Activated CD4-positive, alpha-beta T cell treated with anti-CD3 and anti-CD28 coated beads, Interleukin-2, amount 10 ng/mL, durations not matched to agents 7 days and 5 days (primary cell): Measurements from ENCODE around the gene PAQR4. TPM values are rescaled to one million over a fixed set of nuclear protein-coding genes. Genes with fewer than 3 reads are reported as not detected.

Source experiments
- CTCF ChIA-PET: fragments of 350-600 bp; sonication (Branson Sonifier 250); formaldehyde crosslinking; loops from one replicate; lab custom pipeline; 2021; ENCODE audit warnings: antibody characterized with exemption; lab: Charles Lee
- POLR2A ChIA-PET: fragments of 350-600 bp; sonication (Branson Sonifier 250); formaldehyde crosslinking; loops from one replicate; lab custom pipeline; 2021; ENCODE audit warnings: antibody characterized with exemption; lab: Charles Lee
- DNase-seq: peaks from one replicate; pipeline ENCODE4 v3.0.0-alpha.2; 2020
- H3K27ac Mint-ChIP-seq: one replicate; pipeline ENCODE4 v1.8.0; 2021; ENCODE audit warnings: mild to moderate bottlenecking, moderate library complexity, mixed read lengths
- H3K27me3 Mint-ChIP-seq: one replicate; pipeline ENCODE4 v1.8.0; 2021; ENCODE audit warnings: mixed read lengths
- H3K36me3 Mint-ChIP-seq: one replicate; pipeline ENCODE4 v1.8.0; 2021; ENCODE audit warnings: low read depth, mixed read lengths
- H3K4me1 Mint-ChIP-seq: one replicate; pipeline ENCODE4 v1.8.0; 2021; ENCODE audit warnings: mixed read lengths
- H3K4me3 Mint-ChIP-seq: one replicate; pipeline ENCODE4 v1.8.0; 2021; ENCODE audit warnings: mild to moderate bottlenecking, moderate library complexity, mixed read lengths
- H3K9me3 Mint-ChIP-seq: one replicate; pipeline ENCODE4 v1.8.0; 2021; ENCODE audit warnings: mixed read lengths
- total RNA-seq, 2 experiments: library from RNA; stranded (reverse); gene quantifications; one replicate each; pipeline ENCODE4 v1.2.3, GENCODE V29; 2021

PAQR4 gene
- total RNA-seq, 2 experiments from 2014 or later = 49.7 to 50.9 TPM

DNA sequence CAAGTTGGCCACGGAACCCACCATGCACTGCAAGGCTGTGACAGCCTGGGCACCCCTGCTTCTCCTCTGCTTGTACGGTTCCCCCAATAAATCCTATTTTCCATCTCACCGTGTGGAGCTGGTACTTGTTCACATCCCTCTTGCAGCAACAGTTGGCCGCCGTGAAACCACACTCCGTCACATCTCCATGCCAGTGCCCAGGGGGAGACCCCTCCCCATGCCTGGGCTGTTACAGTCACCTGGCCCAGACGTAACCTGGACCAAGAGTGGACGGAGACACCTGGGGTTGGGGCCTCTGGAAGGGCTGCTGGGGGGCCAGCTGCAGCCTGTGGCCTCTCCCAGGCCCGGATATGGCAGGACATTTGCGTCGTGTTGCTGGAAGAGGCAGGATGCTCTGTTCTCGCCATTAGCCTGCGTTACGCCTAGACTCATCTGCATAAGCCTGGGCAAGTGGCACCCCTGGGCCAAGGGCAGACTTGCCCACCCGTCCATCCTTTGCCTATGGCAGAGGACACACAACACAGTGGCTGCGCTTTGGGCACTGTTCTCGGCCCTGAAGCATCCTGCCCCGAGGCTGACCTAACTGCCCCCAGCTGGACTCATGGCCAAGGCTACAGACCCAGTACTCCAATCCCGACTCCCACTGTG, 19.3 kb upstream of the PAQR4 start:
- Mint-ChIP-seq H3K27me3 (no peaks in the 10 kb centered on the region), H3K36me3 (peaks cover 4% of the 10 kb centered on the region), H3K9me3 (no peaks in the 10 kb centered on the region), H3K27ac (no peak overlapping the region), H3K4me3 (no peak overlapping the region), H3K4me1 (no peaks in the 10 kb centered on the region)
- ChIA-PET POLR2A (no interaction called here), CTCF (interaction anchor here (1.4 kb wide), 1 partner anchor 13 kb away, joined by 4 read pairs; no protein-coding TSS in a partner anchor)
- DNase-seq = no peak

DNA sequence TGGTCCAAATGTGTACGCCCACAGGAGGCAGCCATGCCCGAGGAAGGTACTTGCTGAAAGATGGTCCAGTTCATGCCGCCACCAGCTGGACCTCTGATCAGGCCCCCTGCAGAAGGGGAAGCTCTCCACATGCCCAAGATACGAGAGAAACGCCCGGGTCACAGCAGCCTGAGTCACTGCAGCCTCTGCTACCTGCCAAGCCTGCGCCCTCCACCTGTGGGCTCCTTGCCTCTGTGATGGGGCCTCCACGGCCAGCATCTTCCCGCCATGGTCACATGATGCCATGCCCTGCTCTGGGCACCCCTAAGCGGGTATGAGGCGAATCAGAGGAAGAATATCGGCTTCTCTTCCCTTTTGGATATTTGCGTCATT, 18.8 kb upstream of the PAQR4 start:
- DNase-seq = no peak
- H3K27ac Mint-ChIP-seq = no peak overlapping the region
- CTCF ChIA-PET = interaction anchor here (1.4 to 1.6 kb wide), 2 partner anchors 12 to 23 kb away, joined by 3 to 4 read pairs; no protein-coding TSS in a partner anchor

DNA sequence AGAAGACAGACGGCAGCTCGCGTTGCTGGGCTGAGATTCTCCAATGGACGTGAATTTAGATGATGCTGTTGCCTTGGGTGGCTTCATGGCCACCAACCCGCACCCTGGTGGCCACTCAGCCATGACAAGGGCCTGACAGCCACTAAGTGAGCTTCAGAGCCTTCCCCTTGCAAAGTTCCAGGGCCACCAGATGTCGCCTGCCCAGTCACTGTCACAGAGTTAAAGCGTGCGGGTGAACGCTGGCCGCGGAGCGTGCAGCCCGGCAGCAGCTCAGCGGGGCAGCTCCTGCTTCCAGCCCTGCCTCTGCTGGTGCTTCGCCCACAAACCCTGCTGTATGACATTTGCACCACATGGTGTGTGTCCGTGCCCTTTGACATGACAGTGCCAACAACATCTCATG, 18.4 kb upstream of the PAQR4 start:
- Mint-ChIP-seq H3K4me1 (no peaks in the 10 kb centered on the region), H3K27ac (no peak overlapping the region), H3K9me3 (no peaks in the 10 kb centered on the region), H3K4me3 (no peak overlapping the region), H3K36me3 (peaks cover 4% of the 10 kb centered on the region), H3K27me3 (no peaks in the 10 kb centered on the region)
- no peak for DNase-seq
- ChIA-PET POLR2A (no interaction called here), CTCF (interaction anchor here (1.1 to 1.6 kb wide), 2 partner anchors 24 to 59 kb away, joined by 3 read pairs; no protein-coding TSS in a partner anchor)

More for the DNA sequence above, 18.8 kb upstream of the PAQR4 start:
- Mint-ChIP-seq H3K36me3 (peaks cover 4% of the 10 kb centered on the region), H3K4me1 (no peaks in the 10 kb centered on the region), H3K9me3 (no peaks in the 10 kb centered on the region), H3K4me3 (no peak overlapping the region), H3K27me3 (no peaks in the 10 kb centered on the region)
- POLR2A ChIA-PET = no interaction called here

DNA sequence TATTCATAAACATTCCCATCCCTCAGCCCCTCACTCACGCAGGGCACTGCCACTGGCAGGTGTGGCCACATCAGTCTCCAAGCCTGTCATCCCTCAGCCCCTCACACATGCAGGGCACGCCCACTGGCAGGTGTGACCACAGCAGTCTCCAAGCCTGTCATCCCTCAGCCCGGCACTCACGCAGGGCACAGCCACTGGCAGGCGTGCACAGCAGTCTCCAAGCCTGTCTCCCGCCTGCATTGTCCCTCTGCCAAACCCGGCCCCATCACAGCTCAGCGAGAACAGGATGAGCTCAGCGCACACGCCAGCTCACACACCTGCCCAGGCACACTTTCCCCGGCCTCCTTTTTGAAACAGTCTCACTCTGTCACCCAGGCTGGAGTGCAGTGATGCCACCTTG, 16.5 kb upstream of the PAQR4 start:
- Mint-ChIP-seq H3K9me3 (no peaks in the 10 kb centered on the region), H3K27me3 (no peaks in the 10 kb centered on the region), H3K4me3 (no peak overlapping the region), H3K4me1 (no peaks in the 10 kb centered on the region), H3K27ac (no peak overlapping the region), H3K36me3 (peaks cover 1% of the 10 kb centered on the region)
- ChIA-PET POLR2A (no interaction called here), CTCF (interaction anchor here (1.4 kb wide), 1 partner anchor 26 kb away, joined by 3 read pairs; no protein-coding TSS in a partner anchor)
- no peak for DNase-seq

DNA sequence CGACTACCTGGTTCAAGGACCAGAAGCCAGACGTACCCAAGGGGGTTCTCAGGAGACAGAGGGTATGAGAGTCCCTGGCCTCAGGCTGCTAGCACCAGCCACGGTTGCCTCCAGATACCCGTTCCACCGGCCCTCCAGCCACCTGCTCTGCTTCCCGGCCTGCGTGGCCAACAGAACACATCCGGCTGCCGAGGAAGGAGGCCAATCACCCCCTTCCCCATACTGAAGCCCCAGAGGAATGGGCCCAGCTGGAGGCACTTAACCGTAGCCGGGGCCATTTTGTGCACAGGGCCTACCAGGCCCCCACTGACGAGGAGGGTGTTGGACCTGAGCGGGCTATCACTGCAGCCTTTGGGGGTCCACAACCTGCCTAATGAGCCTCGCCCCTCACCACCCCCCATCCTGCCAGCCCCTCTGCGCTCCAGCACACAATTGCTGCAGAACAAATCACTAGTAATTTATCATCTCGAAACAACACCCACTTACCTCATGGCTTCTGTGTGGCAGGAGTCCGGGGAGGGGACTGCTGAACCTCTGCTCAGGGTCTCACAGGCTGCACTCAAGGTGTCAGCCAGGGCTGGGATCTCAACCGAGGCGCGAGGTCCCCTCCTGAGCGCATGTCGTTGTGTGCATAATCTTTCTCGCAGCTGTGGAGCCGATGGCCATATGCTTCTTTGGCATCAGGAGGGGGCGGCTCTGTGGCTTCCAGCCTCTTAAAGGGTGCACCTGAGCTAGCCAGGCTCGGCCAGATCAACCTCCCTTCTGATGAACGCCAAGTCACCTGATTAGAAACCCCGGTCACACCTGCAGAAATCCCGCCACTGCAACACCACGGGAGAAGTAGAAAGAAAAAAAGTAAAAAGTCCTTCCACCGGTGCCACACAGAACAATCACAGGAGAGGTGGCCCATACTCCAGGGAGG, 15.2 kb upstream of the PAQR4 start:
- Mint-ChIP-seq H3K9me3 (no peaks in the 10 kb centered on the region), H3K4me1 (no peaks in the 10 kb centered on the region), H3K27ac (no peak overlapping the region), H3K36me3 (peaks cover 1% of the 10 kb centered on the region), H3K27me3 (no peaks in the 10 kb centered on the region), H3K4me3 (no peak overlapping the region)
- ChIA-PET CTCF (no interaction called here), POLR2A (no interaction called here)
- DNase-seq = no peak

DNA sequence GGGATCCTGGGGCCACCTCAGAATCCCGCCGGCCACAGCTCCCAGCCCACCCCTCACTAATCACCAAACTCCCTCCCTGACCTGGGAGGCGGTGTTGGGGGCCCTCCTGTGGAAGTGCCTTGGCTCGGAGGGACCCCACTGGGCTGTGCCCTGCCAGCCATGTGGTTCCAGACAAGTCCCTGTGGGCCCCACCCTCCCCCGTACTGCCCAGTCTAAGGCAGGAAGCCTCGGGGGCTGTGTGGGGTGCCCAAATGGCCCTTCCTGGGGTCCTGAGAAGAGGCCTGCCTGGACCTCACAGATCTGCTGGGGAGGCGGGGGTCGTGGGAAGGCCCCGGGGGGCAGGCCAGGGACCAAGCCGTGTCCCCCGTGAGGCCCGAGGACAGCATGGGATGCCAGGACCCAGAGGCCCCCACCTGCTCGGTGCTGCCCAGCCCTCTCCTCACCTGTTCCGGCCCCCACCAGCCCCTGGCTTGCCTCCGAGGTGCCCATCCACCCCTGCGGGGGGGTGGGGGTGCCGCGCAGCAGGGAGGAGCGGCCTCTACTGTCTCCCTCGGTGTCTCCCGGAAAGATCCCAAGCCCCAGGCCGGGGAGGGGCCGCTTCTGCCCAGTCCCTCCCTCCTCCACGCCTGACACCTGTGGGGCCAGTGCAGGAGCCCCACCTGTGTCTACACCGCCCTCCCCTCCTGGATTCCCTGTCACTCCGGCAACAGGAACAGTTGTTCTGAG, 14.3 kb upstream of the PAQR4 start:
- no peak overlapping the region for H3K27ac Mint-ChIP-seq
- no peaks in the 10 kb centered on the region for H3K36me3 Mint-ChIP-seq
- no peaks in the 10 kb centered on the region for H3K4me1 Mint-ChIP-seq
- POLR2A ChIA-PET = no interaction called here
- no peaks in the 10 kb centered on the region for H3K27me3 Mint-ChIP-seq
- no peak for DNase-seq
- no peak overlapping the region for H3K4me3 Mint-ChIP-seq
- CTCF ChIA-PET = no interaction called here
- no peaks in the 10 kb centered on the region for H3K9me3 Mint-ChIP-seq

DNA sequence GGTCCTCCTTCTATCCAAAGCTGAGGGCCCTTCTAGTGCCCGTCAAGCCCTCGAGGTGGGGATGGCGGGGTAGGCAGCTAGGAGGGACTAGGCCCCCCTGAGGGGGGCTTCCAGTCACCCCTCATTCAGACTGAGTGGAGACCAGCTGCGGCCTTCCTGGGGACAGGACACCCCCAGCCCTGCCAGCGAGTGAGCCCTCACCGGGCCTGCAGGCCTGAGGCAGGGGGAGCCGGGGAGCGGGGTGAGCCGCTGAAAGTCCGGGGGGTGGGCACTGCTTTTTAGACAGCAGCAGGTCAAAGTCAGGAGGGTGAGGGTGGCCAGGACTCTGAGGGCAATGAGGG, 13.7 kb upstream of the PAQR4 start:
- Mint-ChIP-seq H3K4me3 (no peak overlapping the region), H3K9me3 (no peaks in the 10 kb centered on the region), H3K36me3 (no peaks in the 10 kb centered on the region), H3K4me1 (no peaks in the 10 kb centered on the region), H3K27ac (no peak overlapping the region), H3K27me3 (no peaks in the 10 kb centered on the region)
- ChIA-PET CTCF (no interaction called here), POLR2A (no interaction called here)
- no peak for DNase-seq

DNA sequence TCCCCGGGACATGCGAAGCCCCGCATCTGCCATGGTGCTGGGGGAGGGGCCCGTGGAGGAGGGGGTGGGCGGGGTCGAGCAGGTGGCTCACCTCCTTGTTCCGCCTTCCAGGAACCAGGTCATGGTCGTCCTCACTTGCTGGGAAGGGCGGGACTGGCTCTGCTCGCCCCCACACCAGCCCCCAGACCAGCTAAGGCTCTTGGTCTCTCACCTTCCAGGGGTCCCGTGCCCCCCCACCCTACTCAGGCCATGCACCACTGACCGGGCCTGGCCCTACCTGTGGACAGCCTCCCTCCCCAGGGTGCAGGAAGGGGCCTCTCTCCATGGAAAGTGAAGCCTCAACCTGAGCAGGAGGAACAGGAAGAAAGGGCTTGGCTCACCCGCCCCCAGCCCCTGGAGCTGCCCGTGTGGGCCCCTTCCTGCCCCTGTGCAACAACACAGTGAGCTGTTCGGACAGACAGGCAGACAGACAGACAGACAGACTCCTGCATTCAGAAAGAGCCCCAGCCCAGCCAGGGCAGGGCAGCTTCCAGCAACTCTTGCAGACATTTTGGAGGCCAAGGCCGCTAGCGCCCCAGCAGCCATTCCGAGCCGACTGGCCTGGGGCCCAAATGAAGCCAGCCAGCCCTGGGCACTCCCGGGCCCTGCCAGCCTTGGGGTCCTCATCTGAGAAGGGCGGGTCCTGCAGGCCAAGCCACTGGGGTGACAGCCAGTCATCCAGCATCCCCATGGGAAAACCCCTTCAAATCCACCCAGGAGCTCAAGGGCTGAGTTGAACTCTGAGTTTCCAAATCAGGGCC, 13.2 kb upstream of the PAQR4 start:
- H3K27me3 Mint-ChIP-seq = no peaks in the 10 kb centered on the region
- H3K4me3 Mint-ChIP-seq = no peak overlapping the region
- ChIA-PET CTCF (no interaction called here), POLR2A (no interaction called here)
- H3K36me3 Mint-ChIP-seq = no peaks in the 10 kb centered on the region
- no peaks in the 10 kb centered on the region for H3K9me3 Mint-ChIP-seq
- DNase-seq = no peak
- H3K4me1 Mint-ChIP-seq = no peaks in the 10 kb centered on the region
- H3K27ac Mint-ChIP-seq = peak overlapping the region; percentile 46

DNA sequence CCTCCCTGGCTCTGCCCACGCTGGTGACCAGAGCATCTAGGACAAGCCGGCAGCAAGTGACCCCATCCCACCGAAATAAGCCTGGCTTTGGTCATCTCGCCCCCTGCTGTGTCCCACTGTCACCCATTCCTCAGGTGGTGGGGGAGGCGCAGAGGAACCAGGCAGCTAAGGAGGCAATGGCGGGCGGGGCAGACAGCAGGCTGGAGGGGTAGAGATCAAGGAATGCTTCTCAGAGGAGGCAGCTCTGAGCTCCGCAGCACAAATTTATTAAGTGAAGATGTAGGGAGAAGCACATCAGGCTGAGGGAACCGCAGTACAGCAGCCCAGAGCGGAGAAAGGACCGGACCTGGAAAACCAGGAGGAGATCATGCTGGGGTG, 12.6 kb upstream of the PAQR4 start:
- H3K27ac Mint-ChIP-seq = no peak overlapping the region
- no peaks in the 10 kb centered on the region for H3K36me3 Mint-ChIP-seq
- ChIA-PET CTCF (no interaction called here), POLR2A (no interaction called here)
- no peak for DNase-seq
- no peaks in the 10 kb centered on the region for H3K27me3 Mint-ChIP-seq
- peaks cover under 1% of the 10 kb centered on the region for H3K4me1 Mint-ChIP-seq
- no peaks in the 10 kb centered on the region for H3K9me3 Mint-ChIP-seq
- no peak overlapping the region for H3K4me3 Mint-ChIP-seq

DNA sequence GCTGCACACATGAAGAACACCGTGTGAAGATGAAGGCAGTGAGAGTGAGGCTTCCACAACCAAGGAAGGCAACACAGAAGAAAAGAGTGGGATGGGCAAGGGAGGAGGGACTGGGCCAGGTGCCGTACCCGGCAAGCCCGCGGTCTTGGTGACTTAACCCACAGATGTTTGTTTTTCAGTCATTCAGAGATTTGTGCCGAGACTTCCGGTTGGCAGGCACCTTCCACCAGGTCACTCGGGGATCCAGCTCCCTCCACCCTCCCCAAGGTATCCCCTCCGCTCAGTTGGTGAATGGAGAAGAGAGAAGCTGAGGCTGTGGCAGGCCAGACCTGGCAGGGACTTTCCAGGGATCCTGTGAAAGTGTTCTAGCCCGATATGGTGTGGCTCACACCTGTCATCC, 9.9 kb upstream of the PAQR4 start:
- POLR2A ChIA-PET = no interaction called here
- CTCF ChIA-PET = interaction anchor here (0.6 to 1.4 kb wide), 4 partner anchors 22 to 184 kb away, joined by 3 read pairs; partner anchors contain the start of gene FLYWCH2
- peaks cover 11% of the 10 kb centered on the region for H3K4me1 Mint-ChIP-seq
- no peak overlapping the region for H3K27ac Mint-ChIP-seq
- H3K27me3 Mint-ChIP-seq = peaks cover 16% of the 10 kb centered on the region
- no peaks in the 10 kb centered on the region for H3K36me3 Mint-ChIP-seq
- no peaks in the 10 kb centered on the region for H3K9me3 Mint-ChIP-seq
- no peak overlapping the region for H3K4me3 Mint-ChIP-seq
- no peak for DNase-seq

DNA sequence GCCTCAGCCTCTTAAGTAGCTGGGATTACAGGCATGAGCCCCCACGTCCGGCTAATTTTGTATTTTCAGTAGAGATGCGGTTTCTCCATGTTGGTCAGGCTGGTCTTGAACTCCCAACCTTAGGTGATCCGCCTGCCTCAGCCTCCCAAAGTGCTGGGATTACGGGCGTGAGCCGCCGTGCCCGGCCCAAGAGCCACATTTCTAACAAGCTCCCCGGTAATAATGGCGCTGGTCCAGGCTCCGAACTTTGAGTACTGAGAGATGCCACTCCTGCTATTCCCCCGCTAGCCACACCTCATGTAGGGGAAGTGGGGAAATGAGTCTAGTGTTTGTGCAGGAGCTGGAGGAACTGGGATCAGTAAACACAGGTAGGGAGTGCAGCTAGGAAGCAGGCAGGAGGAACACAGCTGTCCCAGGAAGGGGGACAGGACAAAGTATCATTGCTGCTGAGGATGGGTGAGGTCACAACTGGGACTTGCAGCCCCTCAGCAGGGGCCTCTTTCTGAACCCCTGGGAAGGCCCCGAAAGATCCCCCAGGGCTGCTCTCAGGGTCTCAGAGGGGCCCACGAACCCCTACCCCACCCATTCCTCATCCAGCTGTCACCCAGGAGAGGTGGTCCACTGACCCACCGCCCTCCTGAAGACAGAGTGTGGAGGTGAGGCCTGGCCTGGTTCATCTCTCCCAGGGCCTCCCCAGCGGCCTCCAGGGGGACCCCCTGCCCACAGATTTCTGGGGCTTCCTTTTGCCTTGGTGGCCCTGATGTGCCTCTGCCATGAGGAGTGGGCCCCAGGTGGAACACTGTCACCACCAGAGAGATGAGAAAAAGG, 8.8 kb upstream of the PAQR4 start:
- Mint-ChIP-seq H3K27ac (no peak overlapping the region), H3K36me3 (no peaks in the 10 kb centered on the region), H3K9me3 (no peaks in the 10 kb centered on the region), H3K4me3 (no peak overlapping the region), H3K27me3 (peaks cover 20% of the 10 kb centered on the region), H3K4me1 (peaks cover 14% of the 10 kb centered on the region)
- ChIA-PET POLR2A (no interaction called here), CTCF (interaction anchor here (0.5 to 1.0 kb wide), 3 partner anchors 10 to 92 kb away, joined by 3 to 4 read pairs (median 3); no protein-coding TSS in a partner anchor)
- DNase-seq = no peak
